NCI-H82 (cell line): ENCODE data around the gene PRPSAP2.
"Not testable (repeated sequence)": the region's sequence is repeated elsewhere in the genome, so short reads cannot be mapped to it uniquely, and the experiment has no call there.

Source experiments
- DNase-seq: peaks from one replicate; lab custom pipeline; 2025; lab: John Stamatoyannopoulos, UW

Gene PRPSAP2, protein sequence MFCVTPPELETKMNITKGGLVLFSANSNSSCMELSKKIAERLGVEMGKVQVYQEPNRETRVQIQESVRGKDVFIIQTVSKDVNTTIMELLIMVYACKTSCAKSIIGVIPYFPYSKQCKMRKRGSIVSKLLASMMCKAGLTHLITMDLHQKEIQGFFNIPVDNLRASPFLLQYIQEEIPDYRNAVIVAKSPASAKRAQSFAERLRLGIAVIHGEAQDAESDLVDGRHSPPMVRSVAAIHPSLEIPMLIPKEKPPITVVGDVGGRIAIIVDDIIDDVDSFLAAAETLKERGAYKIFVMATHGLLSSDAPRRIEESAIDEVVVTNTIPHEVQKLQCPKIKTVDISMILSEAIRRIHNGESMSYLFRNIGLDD

DNA sequence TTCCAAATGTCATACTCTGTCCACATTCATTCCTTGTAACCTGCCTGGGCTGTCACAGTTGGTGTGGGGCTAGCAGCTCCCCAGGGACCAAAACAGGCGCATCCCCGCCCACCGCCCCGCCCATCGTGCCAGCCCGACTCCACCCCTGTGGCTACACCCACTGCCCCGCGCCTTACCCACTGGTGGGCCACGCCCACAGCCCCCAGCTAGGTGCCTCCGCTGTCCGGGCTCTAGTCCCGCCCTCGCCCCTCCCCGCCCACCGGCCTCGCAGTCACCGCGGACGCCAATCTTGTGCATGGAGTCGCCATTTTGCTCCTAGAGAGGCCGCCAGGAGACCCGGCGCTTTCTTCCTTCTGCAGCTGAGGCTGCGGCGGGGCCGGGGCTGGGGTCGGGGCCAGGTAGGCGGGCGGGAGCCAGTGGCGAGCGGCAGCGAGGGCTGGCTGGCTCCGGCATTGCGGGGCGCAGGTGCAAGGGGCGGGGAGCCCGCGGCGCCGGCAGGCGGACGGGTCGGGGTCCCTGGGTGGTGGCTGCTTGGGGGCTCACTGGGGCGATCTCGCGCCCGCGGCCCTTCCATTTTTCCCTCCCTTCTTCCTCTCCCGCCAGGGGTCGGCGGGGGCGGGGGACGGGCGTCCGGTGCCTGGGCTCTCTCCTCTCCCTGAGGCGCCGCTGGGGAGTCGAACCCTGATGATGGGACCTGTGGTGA, at the start of gene PRPSAP2:
Gene PRPSAP2, plus strand, starts transcription at position 268 of the 703 bp plus-strand sequence. CDS start 7,703 bp downstream, outside the sequence.
- DNase-seq: peak; percentile 99

DNA sequence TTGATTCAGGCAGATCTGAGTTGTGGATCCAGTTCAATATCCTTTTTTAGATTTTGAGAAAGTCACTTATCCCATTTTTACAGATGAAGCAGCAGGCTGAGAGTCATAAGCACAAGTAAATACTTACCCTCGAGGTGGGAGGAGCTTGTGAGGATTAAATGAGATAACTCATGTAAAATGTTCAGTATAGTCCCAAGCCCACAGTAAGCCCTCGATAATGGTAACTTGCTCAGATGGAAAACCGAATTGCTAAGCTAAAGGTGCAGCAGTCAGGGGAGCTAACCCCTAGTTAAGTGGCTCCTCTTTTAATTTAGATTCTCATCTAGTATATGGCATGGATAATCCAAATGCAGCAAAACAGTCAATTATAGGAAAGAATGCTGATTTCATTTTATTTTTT, 42.0 kb upstream of the PRPSAP2 start:
- DNase-seq: peak; percentile 47

DNA sequence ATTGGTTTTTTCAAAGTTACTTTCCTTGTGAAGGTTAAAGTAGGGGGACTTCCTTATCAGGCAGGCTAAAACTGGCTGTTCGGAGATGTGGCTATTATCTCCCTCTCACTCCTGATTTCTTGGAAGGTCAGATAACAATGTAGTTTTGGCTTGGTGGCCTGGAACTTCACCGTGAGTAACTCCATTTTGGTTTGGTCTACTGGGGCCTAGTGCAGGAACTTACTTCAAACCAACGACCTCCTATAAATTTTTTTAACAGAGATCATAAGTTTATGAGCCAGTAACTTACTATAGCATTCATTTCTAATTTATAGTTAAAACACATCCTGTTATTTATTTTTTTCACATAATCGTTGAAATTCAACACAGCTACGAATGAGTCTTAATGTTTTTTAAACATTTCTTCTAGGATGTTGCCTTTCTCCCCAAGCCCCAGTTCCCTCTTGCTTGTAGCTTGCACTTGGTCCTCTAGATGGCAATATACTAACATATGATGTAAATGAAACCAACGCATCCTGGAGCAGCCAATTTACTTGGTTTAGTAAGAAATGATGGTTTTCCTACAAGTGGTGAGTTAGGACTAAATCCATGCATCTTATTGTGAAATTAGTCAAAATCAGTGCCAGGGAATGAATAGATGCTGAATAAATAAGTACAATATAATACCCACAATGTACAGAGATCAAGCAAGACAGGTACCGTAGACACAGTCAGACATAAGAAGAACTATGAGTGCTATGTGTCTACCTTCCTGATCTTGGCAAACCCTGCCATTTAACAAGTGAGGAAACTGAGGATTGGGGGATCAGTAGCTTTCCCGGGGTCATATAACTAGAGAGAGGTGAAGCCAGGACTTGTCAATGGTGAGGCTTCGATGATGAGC, 41.2 kb upstream of the PRPSAP2 start:
- peak; percentile 84 for DNase-seq

DNA sequence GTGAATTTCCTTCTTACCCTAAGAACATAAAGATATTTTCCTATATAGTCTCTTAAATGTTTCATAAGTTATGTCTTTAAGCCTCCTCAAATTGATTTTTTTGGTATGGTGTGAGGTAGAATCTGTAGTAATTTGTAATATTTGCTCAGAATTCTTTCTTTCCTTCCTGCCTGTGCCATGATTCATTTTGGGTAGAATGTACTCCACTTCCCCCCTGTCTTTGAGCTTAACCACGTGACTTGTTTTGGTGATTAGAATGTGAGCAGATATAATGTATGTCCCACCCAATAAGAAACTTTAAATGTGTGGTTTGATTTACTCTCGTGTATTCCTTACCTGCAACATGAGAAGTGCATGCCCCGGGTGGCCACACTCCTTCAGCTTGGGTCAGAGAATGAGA, 36.5 kb upstream of the PRPSAP2 start:
- not testable (repeated sequence) for DNase-seq

DNA sequence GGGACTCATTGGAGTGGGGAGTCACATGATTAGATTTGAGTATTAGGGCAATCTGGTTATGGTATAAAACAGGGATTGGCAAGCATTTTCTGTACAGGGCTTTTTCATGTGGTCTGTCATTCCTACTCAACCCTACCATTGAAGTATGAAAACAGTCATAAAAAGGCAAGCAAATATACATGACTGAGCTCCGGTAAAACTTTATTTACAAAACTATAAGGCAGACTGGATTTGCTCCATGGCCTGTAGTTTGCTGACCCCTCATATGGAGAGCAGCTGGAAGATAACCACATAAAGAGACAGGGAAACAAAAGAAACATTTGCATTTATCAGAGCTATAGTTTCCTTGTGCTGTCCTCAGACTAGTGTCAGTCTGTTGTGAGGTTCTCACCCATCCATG, 30.3 kb upstream of the PRPSAP2 start:
- not testable (repeated sequence) for DNase-seq

DNA sequence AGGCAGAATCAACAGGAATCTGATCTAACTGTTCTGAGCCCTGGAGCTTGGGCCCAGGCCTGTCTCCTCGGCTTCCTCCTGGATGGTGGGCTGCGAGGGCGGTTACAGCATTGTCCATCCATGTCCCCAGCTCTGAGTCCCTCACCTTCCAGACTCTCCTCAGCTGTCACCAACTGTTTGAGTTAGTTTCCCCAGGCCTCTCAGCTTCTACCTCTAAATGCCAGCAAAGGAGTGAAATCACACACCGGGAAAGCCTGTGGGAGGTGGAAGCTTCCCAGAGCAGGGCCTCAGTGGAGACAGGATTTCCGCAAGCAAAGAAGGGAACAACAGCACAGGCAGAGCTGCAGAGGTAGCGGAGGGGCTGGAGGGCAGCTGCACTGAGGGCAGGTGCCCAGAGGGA, 9.4 kb upstream of the PRPSAP2 start:
- DNase-seq: no peak

DNA sequence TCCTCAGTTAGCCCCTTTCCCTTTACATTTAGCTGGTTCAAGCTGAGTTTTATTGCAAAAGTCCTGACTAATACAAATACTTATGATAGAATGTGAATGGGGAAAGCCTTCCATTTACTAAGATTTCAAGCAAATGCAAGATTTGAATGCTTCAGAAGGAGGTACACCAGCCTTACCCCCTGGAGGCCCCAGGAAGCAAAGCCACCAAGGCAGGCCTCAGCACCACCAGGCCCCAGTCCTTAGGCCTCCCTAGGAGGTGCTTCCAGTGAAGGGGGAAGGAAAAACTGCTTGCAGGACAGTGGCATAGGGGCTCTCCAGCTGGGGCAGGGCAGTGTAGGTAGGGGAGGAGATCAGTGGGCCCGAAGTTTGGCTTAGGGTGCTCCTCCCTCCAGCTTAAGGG, 7.3 kb upstream of the PRPSAP2 start:
- DNase-seq: peak; percentile 52

DNA sequence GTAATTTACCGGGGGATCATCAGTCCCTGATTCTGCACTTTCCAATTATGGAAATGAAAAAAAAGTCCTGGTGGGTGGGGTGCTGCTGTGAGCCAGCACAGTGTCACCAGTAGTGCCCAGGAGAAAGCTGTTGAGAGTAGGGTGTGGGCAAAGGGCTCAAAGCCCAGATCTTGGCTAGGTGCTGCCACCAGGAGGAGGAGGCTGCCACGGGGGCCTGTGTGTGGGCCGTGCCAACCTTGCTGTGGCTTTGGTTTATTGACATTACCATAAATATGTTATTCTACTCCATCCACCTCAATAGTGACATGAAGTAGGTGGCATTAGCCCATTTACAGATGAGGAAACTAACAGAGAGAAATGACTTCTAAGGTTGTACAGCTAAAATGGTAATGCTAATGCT, 6.7 kb upstream of the PRPSAP2 start:
- DNase-seq: no peak

DNA sequence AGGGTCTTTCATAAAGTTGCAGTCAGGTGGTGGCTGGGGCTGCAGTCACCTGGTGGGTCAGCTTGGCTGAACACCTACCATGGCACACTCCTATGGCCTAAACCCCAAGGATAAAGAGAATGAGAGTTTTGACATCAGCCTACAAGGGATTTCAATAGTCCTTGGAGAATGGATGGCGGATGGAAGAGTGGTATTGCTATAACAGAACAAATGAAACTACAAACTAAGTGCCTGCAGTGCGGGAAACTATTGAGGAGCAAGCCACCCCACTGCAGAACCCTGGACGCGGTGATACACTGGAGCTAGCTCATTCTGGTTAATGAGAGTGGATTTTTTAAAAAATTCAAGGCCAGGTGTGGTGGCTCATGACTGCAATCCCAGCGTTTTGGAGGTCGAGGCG, 3.0 kb upstream of the PRPSAP2 start:
- no peak for DNase-seq

DNA sequence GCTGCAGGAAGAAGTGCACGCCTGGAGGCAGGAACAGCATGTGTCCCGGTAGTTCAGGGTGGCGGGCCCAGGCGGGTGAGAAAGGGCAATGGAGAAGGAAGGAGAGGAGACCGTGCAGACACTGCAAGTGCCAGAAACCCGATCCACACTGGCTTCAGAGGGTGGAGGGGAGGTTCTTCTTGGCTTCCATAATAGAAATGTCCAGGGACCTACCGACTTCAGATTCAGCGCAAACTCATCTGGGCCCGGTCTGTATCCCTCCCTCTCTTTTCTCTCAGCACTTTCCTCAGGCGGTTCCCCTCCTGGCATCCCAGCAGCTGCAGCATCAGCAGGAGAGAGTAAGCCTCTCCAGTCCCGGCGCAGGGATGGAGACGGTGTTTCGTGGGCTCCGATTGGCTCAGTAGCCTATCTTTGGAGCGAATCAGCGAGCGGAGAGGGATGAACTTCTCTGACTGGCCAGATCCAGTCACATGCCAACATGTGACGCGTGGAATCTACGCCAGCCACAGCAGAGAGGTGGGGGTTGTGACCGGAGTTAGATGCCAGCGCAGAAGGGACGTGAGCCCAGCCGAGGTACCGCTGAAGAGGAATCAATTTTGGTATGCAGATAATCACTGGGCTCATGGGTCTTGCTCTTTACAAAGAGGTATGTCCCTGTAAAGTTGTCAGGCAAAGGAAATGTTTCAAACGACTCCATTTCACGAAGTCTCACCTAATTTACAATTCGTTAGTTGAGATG, 1.9 kb upstream of the PRPSAP2 start:
- peak; percentile 99 for DNase-seq

DNA sequence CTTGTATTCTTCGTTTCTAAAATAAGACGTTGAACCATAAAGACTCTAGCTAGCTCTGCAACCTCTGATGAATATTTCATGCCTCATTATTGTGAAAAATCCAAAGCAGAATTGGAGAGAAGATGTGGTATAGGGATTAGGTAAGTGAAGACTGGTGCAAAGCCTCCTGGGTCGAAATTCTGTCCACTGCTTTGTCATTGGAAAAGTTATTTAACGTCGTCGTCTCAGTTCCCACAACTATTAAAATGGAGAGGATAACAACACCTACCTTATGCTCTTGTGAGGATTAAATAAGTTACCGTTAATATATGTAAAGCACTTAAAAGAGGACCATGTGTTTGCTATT, 1.4 kb upstream of the PRPSAP2 start:
- peak; percentile 55 for DNase-seq

DNA sequence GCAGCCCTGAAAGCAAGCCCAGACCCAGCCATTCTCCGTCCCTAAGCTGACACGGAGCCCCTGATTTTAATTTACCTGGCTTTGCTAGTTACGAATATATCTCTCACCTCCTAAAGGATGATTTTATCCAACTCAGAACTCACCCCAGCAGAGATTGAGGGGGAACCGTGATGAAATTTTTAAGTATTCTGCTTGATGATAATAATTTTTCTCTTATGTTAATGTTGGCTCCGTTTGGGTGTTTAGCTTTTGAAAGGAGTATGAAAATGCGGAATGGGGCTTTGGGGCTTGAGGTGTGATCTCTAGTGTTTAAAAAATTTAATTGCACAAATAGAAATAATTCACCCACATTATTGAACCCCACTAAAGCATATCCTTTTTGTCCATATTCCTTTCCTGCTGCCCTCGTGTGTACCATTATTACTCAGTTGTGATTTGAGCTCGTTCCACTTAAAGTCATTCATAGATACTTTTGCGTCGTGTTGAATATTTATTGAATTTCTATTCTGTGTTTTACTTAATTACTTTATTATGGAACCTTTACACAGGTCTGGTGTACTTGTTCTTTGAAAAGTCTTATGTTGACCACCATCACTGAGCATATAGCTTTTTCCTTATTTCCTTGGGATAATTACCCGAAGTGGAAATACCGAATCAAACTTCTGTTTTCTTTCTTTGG, 775 bp downstream of the PRPSAP2 start:
- DNase-seq: no peak

DNA sequence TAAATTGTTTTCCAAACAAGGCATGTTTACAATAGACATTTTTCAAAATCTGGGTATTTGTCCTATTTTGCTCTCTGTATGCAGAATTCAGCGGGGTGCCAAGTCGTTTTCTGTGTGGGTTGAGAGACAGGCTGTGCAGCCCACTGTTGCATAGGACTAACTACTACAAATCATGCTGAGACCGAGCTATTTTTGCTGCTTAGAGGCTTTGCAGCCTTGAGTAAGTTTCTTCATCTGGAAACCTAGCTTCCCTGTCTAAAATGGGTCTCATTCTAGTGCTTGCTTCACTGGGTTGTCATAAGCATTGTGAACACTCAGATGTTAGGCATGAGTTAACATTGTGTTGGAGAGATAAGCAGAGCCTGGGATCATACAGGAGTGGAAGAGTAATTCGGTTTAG, 1.3 kb downstream of the PRPSAP2 start:
- DNase-seq: peak; percentile 25

DNA sequence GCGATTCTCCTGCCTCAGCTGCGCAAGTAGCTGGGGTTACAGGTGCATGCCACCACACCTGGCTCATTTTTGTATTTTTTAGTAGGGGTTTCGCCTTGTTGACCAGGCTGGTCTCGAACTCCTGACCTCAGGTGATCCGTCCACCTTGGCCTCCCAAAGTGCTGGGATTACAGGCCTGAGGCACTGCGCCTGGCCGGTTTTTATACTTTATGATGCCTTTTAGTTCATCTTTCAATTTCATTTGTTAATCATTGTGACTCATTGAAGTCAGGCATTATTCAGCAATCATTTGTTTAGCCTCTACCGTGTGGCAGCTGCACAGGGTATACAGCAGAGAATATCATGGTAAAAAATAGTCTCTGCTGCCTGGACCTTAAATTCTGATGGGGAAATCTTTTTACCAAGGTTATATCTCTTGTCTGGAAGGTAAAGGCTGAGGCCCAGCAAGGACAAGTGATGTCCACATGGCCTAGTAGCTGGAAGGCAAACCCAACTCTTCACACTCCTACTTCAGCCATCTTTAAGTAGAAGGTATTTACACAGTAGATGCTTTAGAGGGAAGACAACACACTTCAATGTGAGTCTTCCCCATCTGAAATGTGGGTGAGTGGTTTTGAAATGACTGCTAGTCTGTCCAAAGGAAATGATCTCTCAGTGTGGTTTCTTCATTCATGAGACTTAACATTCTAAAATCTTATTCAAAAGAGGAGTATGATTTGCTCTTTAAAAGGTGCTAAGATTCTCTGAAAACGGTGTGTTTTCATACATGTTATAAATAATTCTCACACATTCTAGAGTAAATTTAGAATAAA, 2.4 kb downstream of the PRPSAP2 start:
- no peak for DNase-seq

DNA sequence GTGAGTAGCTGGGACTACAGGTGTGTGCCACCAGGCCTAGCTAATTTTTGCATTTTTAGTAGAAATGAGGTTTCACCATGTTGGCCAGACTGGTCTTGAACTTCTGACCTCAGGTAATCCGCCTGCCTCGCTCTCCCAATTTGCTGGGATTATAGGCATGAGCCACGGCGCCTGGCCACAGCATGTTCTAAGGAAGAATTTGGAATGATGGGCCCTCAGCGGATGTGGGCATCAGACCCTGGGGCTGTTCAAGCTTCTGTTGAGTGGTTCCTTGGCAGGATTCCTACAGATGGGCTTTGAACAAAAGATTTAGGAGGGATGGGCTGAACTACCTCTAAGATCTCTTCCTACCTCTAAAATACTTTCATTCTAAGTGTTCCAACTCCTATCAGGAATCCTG, 4.1 kb downstream of the PRPSAP2 start:
- no peak for DNase-seq

DNA sequence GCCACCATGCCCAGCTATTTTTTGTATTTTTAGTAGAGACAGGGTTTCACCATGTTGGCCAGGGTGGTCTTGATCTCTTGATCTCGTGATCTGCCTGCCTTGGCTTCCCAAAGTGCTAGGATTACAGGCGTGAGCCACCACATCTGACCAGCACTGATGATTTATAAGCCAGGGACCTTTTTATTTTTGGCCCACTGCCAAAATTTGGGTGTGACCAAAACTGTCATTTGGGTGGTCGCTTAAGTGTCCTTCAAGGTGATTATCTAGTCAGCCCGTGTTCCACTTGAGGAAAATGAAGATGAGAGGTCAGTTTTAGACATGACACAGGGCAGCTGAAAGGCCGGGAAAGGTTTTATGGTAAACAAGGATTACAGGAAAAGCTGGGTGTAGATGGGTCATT, 7.1 kb downstream of the PRPSAP2 start:
- DNase-seq: peak; percentile 75

DNA sequence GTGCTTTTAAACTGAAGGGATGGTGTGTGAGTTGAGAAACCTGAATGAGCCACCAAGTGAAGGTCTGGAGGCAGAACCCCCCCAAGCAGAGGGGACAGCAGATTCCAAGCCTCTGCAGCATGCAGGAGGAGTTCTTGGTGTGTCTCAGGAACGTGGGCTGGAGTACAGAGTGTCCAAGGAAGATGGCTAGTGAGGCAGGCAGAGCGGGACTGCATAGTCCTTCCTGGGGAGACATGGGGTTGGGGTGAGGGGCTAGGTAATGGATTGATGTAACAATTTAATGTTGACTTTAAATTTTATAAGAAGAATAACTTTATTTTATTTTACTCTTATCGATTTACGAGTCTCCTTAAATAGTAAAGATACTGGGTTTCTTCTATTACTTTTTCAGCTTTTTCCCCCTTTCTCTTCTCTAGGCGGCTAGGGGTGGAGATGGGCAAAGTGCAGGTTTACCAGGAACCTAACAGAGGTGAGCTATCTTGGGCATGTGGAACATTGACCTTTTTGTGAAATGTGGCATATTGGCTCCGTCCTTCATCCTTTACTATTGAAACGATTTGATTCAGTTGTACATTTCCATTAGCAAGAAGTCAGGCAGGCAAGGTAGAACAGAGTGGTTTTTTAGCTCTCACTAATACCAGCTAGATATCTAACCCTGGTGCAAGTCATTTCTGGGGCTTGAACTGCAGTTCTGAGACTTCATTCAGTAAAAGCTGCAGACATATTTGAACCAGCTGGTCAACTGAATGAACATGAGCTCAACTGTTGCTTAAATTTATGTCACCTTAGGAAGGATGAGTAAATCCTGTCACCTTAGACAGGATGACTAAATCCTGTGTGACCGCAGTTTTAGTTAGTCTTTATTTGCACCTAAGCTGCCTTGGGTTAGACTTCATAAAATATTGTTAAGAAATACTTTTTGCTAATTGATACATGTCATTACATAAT, 9.2 kb downstream of the PRPSAP2 start:
- DNase-seq: no peak

DNA sequence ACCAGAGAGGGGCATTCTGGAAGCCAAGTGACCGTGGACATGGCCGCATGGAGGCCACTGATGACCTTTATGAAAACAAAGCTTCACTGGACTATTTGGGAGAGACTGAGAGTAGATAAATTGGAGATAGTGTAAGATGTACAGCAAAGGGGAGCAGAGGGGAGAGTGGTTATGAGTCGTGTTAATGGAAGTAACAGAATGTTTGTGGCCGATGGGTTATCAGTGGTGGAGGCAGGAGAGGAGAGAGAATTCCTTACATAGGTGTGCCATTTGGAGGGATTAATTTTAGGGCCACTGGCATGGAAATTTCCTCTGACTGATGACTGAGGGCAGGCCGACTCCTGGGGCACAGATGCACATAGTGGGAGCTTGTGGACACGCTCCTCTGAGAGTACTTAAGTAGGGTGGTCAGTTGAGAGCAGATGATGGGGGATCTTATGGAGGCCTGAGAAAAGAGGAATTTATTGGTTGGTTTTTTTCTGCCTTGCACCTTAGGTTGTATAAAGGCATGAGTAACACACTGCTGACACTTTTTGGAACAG, 19.2 kb downstream of the PRPSAP2 start:
- DNase-seq: no peak

DNA sequence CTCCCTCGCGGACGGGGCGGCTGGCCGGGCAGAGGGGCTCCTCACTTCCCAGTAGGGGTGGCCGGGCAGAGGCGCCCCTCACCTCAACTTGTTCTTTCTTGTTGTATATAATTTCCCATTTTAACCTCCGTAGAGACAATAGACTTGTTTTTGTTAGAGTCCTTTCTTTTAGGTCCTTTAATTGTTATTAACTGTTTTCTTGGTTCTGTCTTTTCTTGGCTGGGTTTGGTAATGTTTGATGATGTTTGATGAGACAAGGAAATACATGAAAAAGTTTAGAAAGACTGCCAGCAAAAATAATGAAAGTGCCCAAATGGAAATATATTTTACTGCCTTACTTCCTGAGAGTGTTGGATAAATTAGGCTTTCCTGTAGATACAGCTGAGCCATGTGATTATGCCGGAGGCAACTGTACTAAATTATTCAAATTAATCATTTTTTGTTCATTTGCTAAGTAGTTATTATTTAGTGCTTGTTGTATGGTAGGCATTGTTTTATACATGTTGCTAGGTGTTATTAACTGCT, 30.9 kb downstream of the PRPSAP2 start:
- no peak for DNase-seq
